Activated CD8-positive, alpha-beta memory T cell treated with anti-CD3 and anti-CD28 coated beads, Interleukin-2, amount 50 U/mL, for 1 hour (primary cell): ENCODE results near the gene MATK.
A peak's percentile ranks its signal among the peaks of the same experiment; 100 is the strongest.
"Not testable (repeated sequence)": the region's sequence is repeated elsewhere in the genome, so short reads cannot be mapped to it uniquely, and the experiment has no call there.

Source experiments
- DNase-seq: peaks from one replicate; pipeline ENCODE4 v3.0.0-alpha.2; 2020; ENCODE audit errors: extremely low read depth

Gene MATK

GRCh38 chr19:3771000-3771905, 14.9 kb downstream of the MATK start:
- DNase-seq = no peak

GRCh38 chr19:3770136-3770999, 15.8 kb downstream of the MATK start:
- no peak for DNase-seq

- DNase-seq = no peak
Observed at GRCh38 chr19:3769494-3769893, 16.7 kb downstream of the MATK start.

GRCh38 chr19:3768748-3769099, 17.5 kb downstream of the MATK start:
- no peak for DNase-seq

- no peak for DNase-seq
Observed at GRCh38 chr19:3768015-3768747, 18.0 kb downstream of the MATK start.

- no peak for DNase-seq
Observed at GRCh38 chr19:3767050-3767449, 19.1 kb downstream of the MATK start.

- no peak for DNase-seq
Observed at GRCh38 chr19:3766520-3766919, 19.7 kb downstream of the MATK start.

- not testable (repeated sequence) for DNase-seq
Observed at GRCh38 chr19:3765757-3766156, 20.4 kb downstream of the MATK start.

- no peak for DNase-seq
Observed at GRCh38 chr19:3765121-3765520, 21.1 kb downstream of the MATK start.

GRCh38 chr19:3762501-3763459, 23.4 kb downstream of the MATK start, which contains the start of gene MRPL54:
MRPL54 (plus strand) TSS chr19:3762682; CDS start chr19:3762701, 19 bp downstream.
- peak; percentile 96 for DNase-seq

GRCh38 chr19:3762130-3762473, 24.1 kb downstream of the MATK start:
- DNase-seq = no peak

GRCh38 chr19:3761382-3762129, 24.6 kb downstream of the MATK start, which contains the start of gene APBA3:
APBA3 (minus strand) TSS chr19:3761692; CDS start chr19:3760264, 1,428 bp downstream.
- DNase-seq = peak; percentile 77

- DNase-seq = no peak
Observed at GRCh38 chr19:3760871-3761361, 25.3 kb downstream of the MATK start.

- no peak for DNase-seq
Observed at GRCh38 chr19:3759482-3760254, 26.5 kb downstream of the MATK start.

GRCh38 chr19:3758297-3758696, 27.9 kb downstream of the MATK start:
- DNase-seq = not testable (repeated sequence)

GRCh38 chr19:3757705-3758104, 28.5 kb downstream of the MATK start:
- not testable (repeated sequence) for DNase-seq

- no peak for DNase-seq
Observed at GRCh38 chr19:3753631-3754410, 32.4 kb downstream of the MATK start.

- no peak for DNase-seq
Observed at GRCh38 chr19:3752492-3752891, 33.7 kb downstream of the MATK start.
